ENCODE results near the gene SLC6A17.

The SLC6A17 gene

DNA sequence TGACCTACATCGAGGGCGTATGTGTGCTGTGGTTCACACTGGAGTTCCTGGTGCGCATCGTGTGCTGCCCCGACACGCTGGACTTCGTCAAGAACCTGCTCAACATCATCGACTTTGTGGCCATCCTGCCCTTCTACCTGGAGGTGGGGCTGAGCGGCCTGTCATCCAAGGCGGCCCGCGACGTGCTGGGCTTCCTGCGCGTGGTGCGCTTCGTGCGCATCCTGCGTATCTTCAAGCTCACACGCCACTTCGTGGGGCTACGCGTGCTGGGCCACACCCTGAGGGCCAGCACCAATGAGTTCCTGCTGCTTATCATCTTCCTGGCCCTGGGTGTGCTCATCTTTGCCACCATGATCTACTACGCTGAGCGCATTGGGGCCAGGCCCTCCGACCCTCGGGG is 72.8 kb downstream of the SLC6A17 start:
- TF ChIP-seq, protein P1, sequence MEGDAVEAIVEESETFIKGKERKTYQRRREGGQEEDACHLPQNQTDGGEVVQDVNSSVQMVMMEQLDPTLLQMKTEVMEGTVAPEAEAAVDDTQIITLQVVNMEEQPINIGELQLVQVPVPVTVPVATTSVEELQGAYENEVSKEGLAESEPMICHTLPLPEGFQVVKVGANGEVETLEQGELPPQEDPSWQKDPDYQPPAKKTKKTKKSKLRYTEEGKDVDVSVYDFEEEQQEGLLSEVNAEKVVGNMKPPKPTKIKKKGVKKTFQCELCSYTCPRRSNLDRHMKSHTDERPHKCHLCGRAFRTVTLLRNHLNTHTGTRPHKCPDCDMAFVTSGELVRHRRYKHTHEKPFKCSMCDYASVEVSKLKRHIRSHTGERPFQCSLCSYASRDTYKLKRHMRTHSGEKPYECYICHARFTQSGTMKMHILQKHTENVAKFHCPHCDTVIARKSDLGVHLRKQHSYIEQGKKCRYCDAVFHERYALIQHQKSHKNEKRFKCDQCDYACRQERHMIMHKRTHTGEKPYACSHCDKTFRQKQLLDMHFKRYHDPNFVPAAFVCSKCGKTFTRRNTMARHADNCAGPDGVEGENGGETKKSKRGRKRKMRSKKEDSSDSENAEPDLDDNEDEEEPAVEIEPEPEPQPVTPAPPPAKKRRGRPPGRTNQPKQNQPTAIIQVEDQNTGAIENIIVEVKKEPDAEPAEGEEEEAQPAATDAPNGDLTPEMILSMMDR (IDR thresholded peaks at IDR 0.05; ENCODE audit: low read depth, low read length, missing control alignments), result no peak
- no peak overlapping the region for H3K4me3 ChIP-seq (ENCODE audit: low read depth, low read length)
- no peak for DNase-seq (ENCODE audit: low read depth)

GRCh38 chr1:110223581-110223980 is 73.3 kb downstream of the SLC6A17 start:
- no peak overlapping the region for H3K4me3 ChIP-seq (ENCODE audit: low read depth, low read length)
- TF ChIP-seq, protein P1 (IDR thresholded peaks at IDR 0.05; ENCODE audit: low read depth, low read length, missing control alignments), result no peak
- DNase-seq (ENCODE audit: low read depth), result no peak

DNA sequence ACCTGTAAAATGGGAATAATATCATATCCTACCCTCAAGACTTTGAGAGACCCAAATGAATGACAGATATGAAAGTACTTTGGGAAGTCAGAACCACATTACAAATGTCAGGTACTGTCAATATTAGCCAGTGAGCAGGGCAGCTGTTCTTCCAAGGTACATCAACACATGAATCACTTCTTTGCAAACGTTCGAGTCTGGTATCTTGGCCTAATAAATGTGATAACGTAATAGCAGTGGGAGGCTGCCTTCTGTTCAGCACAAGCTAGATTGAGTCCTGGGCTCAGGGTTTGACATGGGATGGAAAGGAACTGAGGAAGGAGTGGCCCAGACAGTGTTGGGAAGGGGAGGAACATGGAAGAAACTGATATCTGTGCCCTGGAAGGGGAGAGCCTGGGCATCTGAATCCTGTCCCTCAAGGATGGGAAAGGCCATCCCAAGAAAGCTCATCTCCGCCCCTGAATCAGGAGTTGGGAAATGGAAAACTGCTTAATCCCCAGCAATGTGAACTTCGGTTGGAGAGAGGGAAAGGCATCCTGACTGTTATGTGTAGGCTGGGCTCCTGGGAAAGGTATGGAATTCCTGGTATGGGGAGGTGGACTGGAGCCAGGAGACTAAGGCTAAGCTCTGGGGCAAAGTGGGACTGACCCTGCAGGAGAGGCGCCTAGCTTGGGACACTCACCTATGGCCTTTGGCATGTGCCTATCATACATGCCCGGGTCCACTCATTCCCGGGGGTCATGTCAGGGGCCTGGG is 74.1 kb downstream of the SLC6A17 start:
- TF ChIP-seq, protein P1 (IDR thresholded peaks at IDR 0.05; ENCODE audit: low read depth, low read length, missing control alignments), result no peak
- H3K4me3 ChIP-seq (ENCODE audit: low read depth, low read length), result no peak overlapping the region
- no peak for DNase-seq (ENCODE audit: low read depth)

DNA sequence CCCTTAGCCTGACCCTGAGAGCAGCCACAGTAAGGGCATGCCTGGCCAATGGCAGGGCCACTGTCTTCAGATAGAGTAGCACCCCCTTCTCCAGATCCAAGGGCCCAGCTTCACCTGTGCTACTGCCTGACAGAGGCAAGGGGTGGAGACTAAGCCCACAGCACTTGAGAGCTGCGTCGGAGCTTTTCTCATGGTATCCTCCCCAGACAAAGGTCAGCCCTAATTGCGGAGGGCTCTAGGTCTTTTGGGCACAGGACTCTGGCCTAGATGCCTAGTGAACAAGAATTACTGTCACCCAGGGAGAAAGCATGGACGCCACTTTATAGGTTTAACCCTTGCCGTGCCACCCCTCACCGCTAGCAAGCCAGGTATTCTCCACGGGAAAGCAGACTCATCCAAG is 74.9 kb downstream of the SLC6A17 start:
- DNase-seq (ENCODE audit: low read depth), result no peak
- no peak overlapping the region for H3K4me3 ChIP-seq (ENCODE audit: low read depth, low read length)
- TF ChIP-seq, protein P1 (IDR thresholded peaks at IDR 0.05; ENCODE audit: low read depth, low read length, missing control alignments), result no peak

DNA sequence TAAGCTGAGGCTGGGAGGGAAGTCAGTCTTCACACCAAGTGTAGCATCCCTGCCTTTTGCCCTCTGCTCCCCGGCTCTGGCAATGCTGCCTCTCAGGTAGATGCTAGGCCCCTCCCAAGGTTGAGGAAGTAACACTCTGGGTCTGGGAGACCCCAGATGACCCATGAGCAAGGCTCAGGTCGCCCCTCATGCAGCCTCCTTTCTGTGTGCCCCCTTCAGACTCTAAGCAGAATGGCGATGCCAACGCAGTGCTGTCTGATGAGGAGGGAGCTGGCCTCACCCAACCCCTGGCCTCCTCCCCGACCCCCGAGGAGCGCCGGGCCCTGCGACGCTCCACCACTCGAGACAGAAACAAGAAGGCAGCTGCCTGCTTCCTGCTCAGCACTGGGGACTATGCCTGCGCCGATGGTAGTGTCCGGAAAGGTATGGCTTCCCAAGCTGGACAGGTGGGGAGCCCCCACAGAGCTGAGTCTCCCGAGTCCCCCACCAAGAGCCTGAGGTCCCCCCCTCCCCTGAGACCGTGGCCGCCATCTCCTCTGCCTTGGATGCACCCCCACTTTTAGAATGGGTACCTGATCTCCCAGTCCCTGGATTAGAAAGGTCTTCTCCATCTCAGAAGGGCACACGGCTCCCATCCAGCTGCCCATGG is 75.6 kb downstream of the SLC6A17 start:
- TF ChIP-seq, protein P1 (IDR thresholded peaks at IDR 0.05; ENCODE audit: low read depth, low read length, missing control alignments), result no peak
- no peak overlapping the region for H3K4me3 ChIP-seq (ENCODE audit: low read depth, low read length)
- DNase-seq (ENCODE audit: low read depth), result no peak

GRCh38 chr1:110227774-110228173 is 77.5 kb downstream of the SLC6A17 start:
- TF ChIP-seq, protein P1 (IDR thresholded peaks at IDR 0.05; ENCODE audit: low read depth, low read length, missing control alignments), result no peak
- no peak for DNase-seq (ENCODE audit: low read depth)
- no peak overlapping the region for H3K4me3 ChIP-seq (ENCODE audit: low read depth, low read length)

Data from GM12864 (cell line).